NCI-H2081 treated with DMSO at 0.1 percent for 48 hours (cell line): ENCODE measurements around the gene DDAH1.
"Not testable (repeated sequence)": the region's sequence is repeated elsewhere in the genome, so short reads cannot be mapped to it uniquely, and the experiment has no call there.

Experiments used
- DNase-seq: peaks from one replicate; lab custom pipeline; 2025; lab: John Stamatoyannopoulos, UW

The DDAH1 gene

GRCh38 chr1:85359874-85360721, 104.9 kb downstream of the DDAH1 start:
- no peak for DNase-seq

GRCh38 chr1:85358702-85359438, 106.1 kb downstream of the DDAH1 start:
- no peak for DNase-seq

GRCh38 chr1:85357817-85358216, 107.1 kb downstream of the DDAH1 start:
- DNase-seq: no peak

GRCh38 chr1:85356130-85356529, 108.8 kb downstream of the DDAH1 start:
- no peak for DNase-seq

GRCh38 chr1:85352055-85352454, 112.9 kb downstream of the DDAH1 start:
- no peak for DNase-seq

GRCh38 chr1:85351202-85351828, 113.6 kb downstream of the DDAH1 start:
- no peak for DNase-seq

- no peak for DNase-seq
Observed at GRCh38 chr1:85349224-85349623, 115.7 kb downstream of the DDAH1 start.

GRCh38 chr1:85347908-85348307, 117.1 kb downstream of the DDAH1 start:
- no peak for DNase-seq

GRCh38 chr1:85347275-85347674, 117.7 kb downstream of the DDAH1 start:
- DNase-seq: not testable (repeated sequence)

GRCh38 chr1:85344256-85344694, 120.7 kb downstream of the DDAH1 start:
- DNase-seq: no peak

GRCh38 chr1:85343612-85344255, 121.2 kb downstream of the DDAH1 start:
- DNase-seq: no peak

- DNase-seq: no peak
Observed at GRCh38 chr1:85343213-85343611, 121.7 kb downstream of the DDAH1 start.

GRCh38 chr1:85342207-85342606, 122.8 kb downstream of the DDAH1 start:
- DNase-seq: no peak

- no peak for DNase-seq
Observed at GRCh38 chr1:85340427-85340826, 124.5 kb downstream of the DDAH1 start.

GRCh38 chr1:85339656-85340399, 125.1 kb downstream of the DDAH1 start:
- DNase-seq: no peak

- no peak for DNase-seq
Observed at GRCh38 chr1:85339089-85339488, 125.9 kb downstream of the DDAH1 start.

GRCh38 chr1:85334962-85335361, 130.0 kb downstream of the DDAH1 start:
- DNase-seq: no peak

GRCh38 chr1:85333186-85333585, 131.8 kb downstream of the DDAH1 start:
- no peak for DNase-seq

GRCh38 chr1:85332575-85332974, 132.4 kb downstream of the DDAH1 start:
- no peak for DNase-seq

- no peak for DNase-seq
Observed at GRCh38 chr1:85330711-85331290, 134.2 kb downstream of the DDAH1 start.

- no peak for DNase-seq
Observed at GRCh38 chr1:85330214-85330631, 134.7 kb downstream of the DDAH1 start.
